A549 treated with GW870086 at 1 μM for 4 hours (cell line): ENCODE results near the gene NGEF. TPM values are rescaled to one million over a fixed set of nuclear protein-coding genes. Genes with fewer than 3 reads are reported as not detected.

Experiments
- total RNA-seq: library from RNA; stranded (reverse); fragments of 200-300 nt; extraction: Qiagen RNA extraction; gene quantifications from 5 replicates; pipeline ENCODE4 v1.2.3, GENCODE V29; 2022; ENCODE audit warnings: low read depth

NGEF gene
- 14.5 to 19.4 TPM (median 18.1 TPM) in 5 replicates for total RNA-seq

GRCh38 chr2:233013027-233013461, at the start of gene NGEF:
TSS of gene NGEF (minus strand) at chr2:233013256. CDS start at chr2:232974890, 38,366 bp downstream.

GRCh38 chr2:233059797-233060500, 46.9 kb upstream of the NGEF start, which contains the start of gene INPP5D:
TSS of gene INPP5D (plus strand) at chr2:233060342. CDS start at chr2:233060479, 137 bp downstream.

GRCh38 chr2:233032551-233033320, 19.7 kb upstream of the NGEF start, which contains the start of gene NEU2:
TSS of gene NEU2 (plus strand) at chr2:233032672. CDS start at chr2:233032672, 0 bp downstream.

GRCh38 chr2:232870018-232870765, 142.9 kb downstream of the NGEF start, which contains the start of gene SNORC:
TSS of gene SNORC (plus strand) at chr2:232870264. CDS start at chr2:232870342, 78 bp downstream.

Other genes starting within 250 kb of the NGEF start
- gene KCNJ13, start 236.7 kb downstream of the NGEF start, total RNA-seq = not detected in 5 replicates
- 4.6 to 14.4 TPM (median 10.0 TPM) in 5 replicates for gene SNORC, start 143.0 kb downstream of the NGEF start, total RNA-seq
- gene NEU2, start 19.4 kb upstream of the NGEF start, total RNA-seq = not detected in 5 replicates
- 0.35 to 0.88 TPM (median 0.50 TPM) in 5 replicates for gene INPP5D, start 47.1 kb upstream of the NGEF start, total RNA-seq
- gene ATG16L1, start 238.4 kb upstream of the NGEF start, total RNA-seq = 37.5 to 48.4 TPM (median 44.9 TPM) in 5 replicates